Left lung (tissue), 10 donors: ENCODE data around the gene CDK14. TPM values are rescaled to one million over a fixed set of nuclear protein-coding genes. Genes with fewer than 3 reads are reported as not detected.

Source experiments
- ATAC-seq: fragments of 200-7000 bp; cut with Tn5 transposase; one replicate; pipeline ENCODE4 v1.9.1; 2020; ENCODE audit warnings: moderate library complexity
- DNase-seq, 4 donors: peaks; one replicate each; pipeline ENCODE4 v3.0.0-alpha.2; 2013 to 2020
- H3K27ac ChIP-seq, 2 donors: fragments of 200-600 bp; sonication (generic) in 1 of 2; one replicate each; pipeline versions ENCODE4 v1.5.0 to v1.8.0; 2020 to 2021
- H3K27me3 ChIP-seq, 2 donors: fragments of 200-600 bp; sonication (generic) in 1 of 2; one replicate each; pipeline versions ENCODE4 v1.5.0 to v1.8.0; 2020 to 2021
- H3K36me3 ChIP-seq, 2 donors: fragments of 200-600 bp; sonication (generic) in 1 of 2; one replicate each; pipeline versions ENCODE4 v1.5.0 to v1.8.0; 2020 to 2021
- H3K4me1 ChIP-seq, 2 donors: fragments of 200-600 bp; one replicate each; pipeline ENCODE4 v1.8.0; 2021
- H3K4me3 ChIP-seq, 2 donors: fragments of 200-600 bp; sonication (generic) in 1 of 2; one replicate each; pipeline versions ENCODE4 v1.5.0 to v1.8.0; 2020 to 2021; ENCODE audit warnings: mild to moderate bottlenecking in 1 of 2
- H3K9me3 ChIP-seq, 2 donors: fragments of 200-600 bp; sonication (generic) in 1 of 2; one replicate each; pipeline versions ENCODE4 v1.5.0 to v1.8.0; 2020 to 2021
- CTCF ChIP-seq, 2 donors: fragments of 200-600 bp; sonication (generic) in 1 of 2; IDR thresholded peaks; one replicate each; pipeline versions ENCODE4 v1.5.0 to v1.8.0; 2021; ENCODE audit warnings: antibody characterized with exemption in 2 of 2
- intact Hi-C, 2 donors: fragments of 100-400 bp; cut with DNase I; formaldehyde crosslinking; loops; one replicate each; pipeline versions ENCODE4 v1.11.2 to v1.14.2; 2022
- polyA plus RNA-seq, 6 donors: library from polyadenylated mRNA; unstranded; fragments of 120-200 nt; gene quantifications; one replicate each; pipeline ENCODE4 v1.2.1, GENCODE V29; 2013; ENCODE audit not compliant: insufficient read length in 6 of 6
- total RNA-seq, 2 donors: library from RNA; stranded (reverse); fragmentation: NEBNext Ultra II Directional; extraction: Animal tissue kit (Norgen Biotek cat#: 25700); gene quantifications; one replicate each; pipeline ENCODE4 v1.2.1, GENCODE V29; 2021
- donor health status: DM: no; HTN: yes; CAD: no.
- donor health status: DM: no; HTN: no; CAD: no.

Gene CDK14
- total and polyA plus RNA-seq, 8 donors = 24.1 to 45.1 (median 30.0) TPM

GRCh38 chr7:90999989-91000979 is 404.2 kb downstream of the CDK14 start:
- H3K27ac ChIP-seq = no peak overlapping the region
- no peak overlapping the region for H3K4me3 ChIP-seq
- no peaks in the 10 kb centered on the region for H3K9me3 ChIP-seq
- H3K27me3 ChIP-seq = no peaks in the 10 kb centered on the region
- peaks cover 0 to 3% of the 10 kb centered on the region in 2 donors for H3K36me3 ChIP-seq
- DNase-seq (no peak), ATAC-seq (no peak)
- intact Hi-C loops = no loop called here
- no peaks in the 10 kb centered on the region for H3K4me1 ChIP-seq
- no peak for TF ChIP-seq CTCF (IDR thresholded peaks at IDR 0.05)

GRCh38 chr7:91005024-91005423 is 408.9 kb downstream of the CDK14 start:
- no peaks in the 10 kb centered on the region for H3K27me3 ChIP-seq
- no peak for TF ChIP-seq CTCF (IDR thresholded peaks at IDR 0.05)
- peaks cover 0 to 3% of the 10 kb centered on the region in 2 donors for H3K36me3 ChIP-seq
- no peak for DNase-seq
- no peaks in the 10 kb centered on the region for H3K4me1 ChIP-seq
- no peak overlapping the region for H3K4me3 ChIP-seq
- no peak for ATAC-seq
- H3K27ac ChIP-seq = no peak overlapping the region
- intact Hi-C loops = no loop called here
- H3K9me3 ChIP-seq = no peaks in the 10 kb centered on the region

GRCh38 chr7:91005841-91006240 is 409.7 kb downstream of the CDK14 start:
- intact Hi-C loops = no loop called here
- DNase-seq = no peak

GRCh38 chr7:91007371-91007770 is 411.2 kb downstream of the CDK14 start:
- DNase-seq = no peak
- Histone ChIP-seq H3K4me1 (no peaks in the 10 kb centered on the region), H3K27ac (no peak overlapping the region), H3K4me3 (no peak overlapping the region), H3K27me3 (no peaks in the 10 kb centered on the region), H3K9me3 (no peaks in the 10 kb centered on the region), H3K36me3 (peaks cover 0 to 3% of the 10 kb centered on the region in 2 donors)
- intact Hi-C loops = no loop called here
- ATAC-seq = no peak
- no peak for TF ChIP-seq CTCF (IDR thresholded peaks at IDR 0.05)

More at GRCh38 chr7:91005841-91006240, 409.7 kb downstream of the CDK14 start:
- TF ChIP-seq CTCF (IDR thresholded peaks at IDR 0.05) = no peak
- no peak for ATAC-seq
- Histone ChIP-seq H3K27me3 (no peaks in the 10 kb centered on the region), H3K4me3 (no peak overlapping the region), H3K27ac (no peak overlapping the region), H3K9me3 (no peaks in the 10 kb centered on the region), H3K36me3 (peaks cover 0 to 3% of the 10 kb centered on the region in 2 donors), H3K4me1 (no peaks in the 10 kb centered on the region)

GRCh38 chr7:91013078-91013477 is 417.0 kb downstream of the CDK14 start:
- no peaks in the 10 kb centered on the region for H3K9me3 ChIP-seq
- no peaks in the 10 kb centered on the region for H3K4me1 ChIP-seq
- no peak for TF ChIP-seq CTCF (IDR thresholded peaks at IDR 0.05)
- no peak for DNase-seq
- ATAC-seq = no peak
- H3K4me3 ChIP-seq = no peak overlapping the region
- no peaks in the 10 kb centered on the region for H3K27me3 ChIP-seq
- intact Hi-C loops = no loop called here
- no peak overlapping the region for H3K27ac ChIP-seq
- H3K36me3 ChIP-seq = no peaks in the 10 kb centered on the region
